ENCODE measurements around the gene AIRE.

DNA sequence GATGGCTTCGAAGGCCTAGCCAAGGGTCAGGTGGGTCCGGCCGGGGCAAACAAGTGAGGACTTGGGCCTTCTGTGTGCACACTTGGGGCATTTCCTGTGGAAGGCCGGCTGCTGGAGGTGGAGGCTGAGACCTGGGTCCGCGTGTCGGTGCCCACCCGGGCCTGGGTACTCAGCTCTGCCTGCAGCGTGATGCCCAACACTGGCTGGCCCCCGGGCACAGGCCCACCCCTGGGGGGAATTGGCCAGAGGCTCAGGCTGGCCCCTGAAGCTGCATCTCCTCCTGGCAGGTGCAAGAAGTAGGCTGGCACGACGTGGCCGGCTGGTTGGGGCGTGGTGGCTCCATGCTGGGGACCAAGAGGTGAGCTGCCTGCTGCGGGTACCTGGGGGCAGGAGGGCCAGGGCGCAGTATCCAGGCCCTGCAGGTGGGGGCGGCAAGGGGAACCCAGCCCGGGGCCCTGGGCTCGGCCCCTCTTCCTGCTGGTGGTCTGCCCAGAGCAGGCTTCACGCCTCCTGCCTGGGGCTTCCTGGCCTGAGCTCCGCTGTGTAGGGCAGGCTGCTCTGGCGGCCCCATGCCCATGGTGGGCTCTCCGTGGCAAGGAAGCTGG, 36.3 kb downstream of the AIRE start:
- TF ChIP-seq, protein P1, sequence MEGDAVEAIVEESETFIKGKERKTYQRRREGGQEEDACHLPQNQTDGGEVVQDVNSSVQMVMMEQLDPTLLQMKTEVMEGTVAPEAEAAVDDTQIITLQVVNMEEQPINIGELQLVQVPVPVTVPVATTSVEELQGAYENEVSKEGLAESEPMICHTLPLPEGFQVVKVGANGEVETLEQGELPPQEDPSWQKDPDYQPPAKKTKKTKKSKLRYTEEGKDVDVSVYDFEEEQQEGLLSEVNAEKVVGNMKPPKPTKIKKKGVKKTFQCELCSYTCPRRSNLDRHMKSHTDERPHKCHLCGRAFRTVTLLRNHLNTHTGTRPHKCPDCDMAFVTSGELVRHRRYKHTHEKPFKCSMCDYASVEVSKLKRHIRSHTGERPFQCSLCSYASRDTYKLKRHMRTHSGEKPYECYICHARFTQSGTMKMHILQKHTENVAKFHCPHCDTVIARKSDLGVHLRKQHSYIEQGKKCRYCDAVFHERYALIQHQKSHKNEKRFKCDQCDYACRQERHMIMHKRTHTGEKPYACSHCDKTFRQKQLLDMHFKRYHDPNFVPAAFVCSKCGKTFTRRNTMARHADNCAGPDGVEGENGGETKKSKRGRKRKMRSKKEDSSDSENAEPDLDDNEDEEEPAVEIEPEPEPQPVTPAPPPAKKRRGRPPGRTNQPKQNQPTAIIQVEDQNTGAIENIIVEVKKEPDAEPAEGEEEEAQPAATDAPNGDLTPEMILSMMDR (IDR thresholded peaks at IDR 0.05): no peak
- TF ChIP-seq POLR2AphosphoS5 (IDR thresholded peaks at IDR 0.05): no peak
